Panc1 (cell line): ENCODE measurements around the gene KAT14. TPM values are rescaled to one million over a fixed set of nuclear protein-coding genes. Genes with fewer than 3 reads are reported as not detected.

Source experiments
- ATAC-seq: fragments of 200-7000 bp; cut with Tn5 transposase; 2 replicates; pipeline ENCODE4 v1.9.1; 2020; ENCODE audit warnings: mild to moderate bottlenecking, moderate library complexity
- BruUV-seq: library from RNA; stranded (reverse); fragments of 400-500 nt; replicated peaks from 2 replicates; lab custom pipeline; 2021; lab: Mats Ljungman, UMichigan
- CTCF ChIA-PET: fragments of 300-600 bp; sonication (Branson Sonifier 250); formaldehyde crosslinking; loops from one replicate; lab custom pipeline; 2022; ENCODE audit warnings: antibody characterized with exemption; lab: Charles Lee
- POLR2A ChIA-PET: fragments of 300-600 bp; sonication (Branson Sonifier 250); formaldehyde crosslinking; loops from one replicate; lab custom pipeline; 2022; ENCODE audit warnings: antibody characterized with exemption; lab: Charles Lee
- DNase-seq: peaks from one replicate; pipeline ENCODE4 v3.0.0-alpha.2; 2010; ENCODE audit warnings: low read depth, low spot score
- H3K27ac ChIP-seq: 2 replicates; pipeline ENCODE4 v1.5.1; 2011; ENCODE audit warnings: mild to moderate bottlenecking, low read length, inconsistent platforms
- H3K27me3 ChIP-seq: fragments of 200-500 bp; sonication (Bioruptor generic); 2 replicates; pipeline ENCODE4 v1.6.0; 2014; ENCODE audit warnings: low read length, inconsistent platforms; ENCODE audit not compliant: control insufficient read depth, insufficient read depth
- H3K36me3 ChIP-seq: fragments of 200-500 bp; sonication (Bioruptor generic); 2 replicates; pipeline ENCODE4 v1.5.1; 2014; ENCODE audit warnings: inconsistent platforms, mild to moderate bottlenecking, low read length, moderate library complexity; ENCODE audit not compliant: control insufficient read depth, insufficient read depth
- H3K4me1 ChIP-seq: 2 replicates; pipeline ENCODE4 v1.5.1; 2011; ENCODE audit warnings: inconsistent platforms, mild to moderate bottlenecking, low read length, moderate library complexity; ENCODE audit not compliant: control insufficient read depth, insufficient read depth
- H3K4me3 ChIP-seq, 2 experiments: 2 replicates each; pipeline ENCODE4 v1.5.1; 2011 to 2012; ENCODE audit warnings: low read depth in 2 of 2, low read length in 2 of 2, mild to moderate bottlenecking in 2 of 2, inconsistent platforms in 1 of 2, moderate library complexity in 1 of 2
- H3K9me3 ChIP-seq: fragments of 200-500 bp; sonication (Bioruptor generic); 2 replicates; pipeline ENCODE4 v1.5.1; 2014; ENCODE audit warnings: low read depth, mild to moderate bottlenecking, inconsistent platforms, low read length, moderate library complexity; ENCODE audit not compliant: control insufficient read depth, insufficient read depth
- CTCF ChIP-seq: fragments of 450-650 bp; IDR thresholded peaks from 2 replicates; pipeline ENCODE4 v1.5.1; 2017; ENCODE audit warnings: mild to moderate bottlenecking
- POLR2AphosphoS5 ChIP-seq: IDR thresholded peaks from 2 replicates; pipeline ENCODE4 v1.6.1; 2012; ENCODE audit warnings: mild to moderate bottlenecking, low read depth, low read length, moderate library complexity
- SIN3A ChIP-seq: IDR thresholded peaks from 2 replicates; pipeline ENCODE4 v1.6.1; 2012; ENCODE audit warnings: low read depth, mild to moderate bottlenecking, low read length, moderate library complexity, borderline replicate concordance; ENCODE audit not compliant: insufficient read depth
- TCF7L2 ChIP-seq: IDR thresholded peaks from 2 replicates; pipeline ENCODE4 v1.6.1; 2011; ENCODE audit warnings: mild to moderate bottlenecking, low read depth, low read length, inconsistent platforms
- in situ Hi-C: cut with HindIII; loops from 2 replicates; pipeline ENCODE4 v1.10.0; 2016; ENCODE audit warnings: low sequenced_read_pairs, low pct_unique_long_range_greater_than_20kb
- intact Hi-C: fragments of 100-400 bp; cut with micrococcal nuclease; formaldehyde crosslinking; loops from one replicate; pipeline ENCODE4 v1.10.0; 2022; ENCODE audit not compliant: unreplicated experiment
- total RNA-seq: library from RNA; stranded (reverse); gene quantifications from one replicate; pipeline ENCODE4 v1.2.1, GENCODE V29; 2021; ENCODE audit not compliant: unreplicated experiment
- TF ChIP-seq, protein P1 (sequence below), 2 experiments: IDR thresholded peaks; 2 replicates each; pipeline ENCODE4 v1.6.1; 2011 to 2012; ENCODE audit warnings: low read depth in 2 of 2, control low read depth in 1 of 2, low read length in 1 of 2, mild to moderate bottlenecking in 1 of 2, moderate library complexity in 1 of 2; ENCODE audit not compliant: insufficient read depth in 1 of 2

Gene KAT14
- total RNA-seq, 1 experiment from 2014 or later, result 12.7 TPM

GRCh38 chr20:18133962-18134361, 3.7 kb upstream of the KAT14 start:
- TF ChIP-seq TCF7L2 (no peak), POLR2AphosphoS5 (no peak), SIN3A (no peak), CTCF (no peak)
- TF ChIP-seq, protein P1, sequence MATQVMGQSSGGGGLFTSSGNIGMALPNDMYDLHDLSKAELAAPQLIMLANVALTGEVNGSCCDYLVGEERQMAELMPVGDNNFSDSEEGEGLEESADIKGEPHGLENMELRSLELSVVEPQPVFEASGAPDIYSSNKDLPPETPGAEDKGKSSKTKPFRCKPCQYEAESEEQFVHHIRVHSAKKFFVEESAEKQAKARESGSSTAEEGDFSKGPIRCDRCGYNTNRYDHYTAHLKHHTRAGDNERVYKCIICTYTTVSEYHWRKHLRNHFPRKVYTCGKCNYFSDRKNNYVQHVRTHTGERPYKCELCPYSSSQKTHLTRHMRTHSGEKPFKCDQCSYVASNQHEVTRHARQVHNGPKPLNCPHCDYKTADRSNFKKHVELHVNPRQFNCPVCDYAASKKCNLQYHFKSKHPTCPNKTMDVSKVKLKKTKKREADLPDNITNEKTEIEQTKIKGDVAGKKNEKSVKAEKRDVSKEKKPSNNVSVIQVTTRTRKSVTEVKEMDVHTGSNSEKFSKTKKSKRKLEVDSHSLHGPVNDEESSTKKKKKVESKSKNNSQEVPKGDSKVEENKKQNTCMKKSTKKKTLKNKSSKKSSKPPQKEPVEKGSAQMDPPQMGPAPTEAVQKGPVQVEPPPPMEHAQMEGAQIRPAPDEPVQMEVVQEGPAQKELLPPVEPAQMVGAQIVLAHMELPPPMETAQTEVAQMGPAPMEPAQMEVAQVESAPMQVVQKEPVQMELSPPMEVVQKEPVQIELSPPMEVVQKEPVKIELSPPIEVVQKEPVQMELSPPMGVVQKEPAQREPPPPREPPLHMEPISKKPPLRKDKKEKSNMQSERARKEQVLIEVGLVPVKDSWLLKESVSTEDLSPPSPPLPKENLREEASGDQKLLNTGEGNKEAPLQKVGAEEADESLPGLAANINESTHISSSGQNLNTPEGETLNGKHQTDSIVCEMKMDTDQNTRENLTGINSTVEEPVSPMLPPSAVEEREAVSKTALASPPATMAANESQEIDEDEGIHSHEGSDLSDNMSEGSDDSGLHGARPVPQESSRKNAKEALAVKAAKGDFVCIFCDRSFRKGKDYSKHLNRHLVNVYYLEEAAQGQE (IDR thresholded peaks at IDR 0.05; ENCODE audit: insufficient read depth in 1 of 2, low read depth in 2 of 2, low read length in 1 of 2), result no peak
- no peak for DNase-seq
- intact Hi-C loops (no loop called here), in situ Hi-C loops (no loop called here)
- Histone ChIP-seq H3K9me3 (no peaks in the 10 kb centered on the region), H3K36me3 (no peaks in the 10 kb centered on the region), H3K27ac (no peak overlapping the region), H3K4me1 (peaks cover 5% of the 10 kb centered on the region), H3K4me3 (no peak overlapping the region), H3K27me3 (no peaks in the 10 kb centered on the region)
- POLR2A ChIA-PET, result interaction anchor here (0.6 kb wide), 1 partner anchor 157 kb away, joined by 4 read pairs; no protein-coding TSS in a partner anchor
- CTCF ChIA-PET, result no interaction called here
- no TSS peak for BruUV-seq
- ATAC-seq, result no peak

- DNase-seq, result no peak
- ChIA-PET POLR2A (no interaction called here), CTCF (interaction anchor here (0.7 kb wide), 1 partner anchor 43 kb away, joined by 3 read pairs; no protein-coding TSS in a partner anchor)
- peaks cover 8% of the 10 kb centered on the region for H3K4me1 ChIP-seq
- peaks cover 6% of the 10 kb centered on the region; the same call in 1 of the 2 replicates for H3K36me3 ChIP-seq
- TF ChIP-seq, protein P1 (IDR thresholded peaks at IDR 0.05; ENCODE audit: insufficient read depth in 1 of 2, low read depth in 2 of 2, low read length in 1 of 2), result no peak
- TF ChIP-seq TCF7L2 (no peak), POLR2AphosphoS5 (no peak), SIN3A (peak; percentile 1; the same call in 1 of the 2 replicates), CTCF (no peak)
- BruUV-seq, result no TSS peak
- peak overlapping the region; percentile 89 for H3K27ac ChIP-seq
- peak overlapping the region; percentile 91 to 99 for H3K4me3 ChIP-seq
- peak; percentile 72 for ATAC-seq
- no peaks in the 10 kb centered on the region for H3K27me3 ChIP-seq
- H3K9me3 ChIP-seq, result no peaks in the 10 kb centered on the region
- intact Hi-C loops, result no loop called here
- in situ Hi-C loops, result no loop called here
Observed at GRCh38 chr20:18138266-18138582, 561 bp downstream of the KAT14 start.
